ENCODE results near the gene DHX8.

DHX8 gene

GRCh38 chr17:43547189-43547550 lies 63.4 kb downstream of the DHX8 start:
- DNase-seq (ENCODE audit: low read depth), result no peak

GRCh38 chr17:43547659-43548256 lies 64.0 kb downstream of the DHX8 start:
- DNase-seq (ENCODE audit: low read depth), result no peak

DNA sequence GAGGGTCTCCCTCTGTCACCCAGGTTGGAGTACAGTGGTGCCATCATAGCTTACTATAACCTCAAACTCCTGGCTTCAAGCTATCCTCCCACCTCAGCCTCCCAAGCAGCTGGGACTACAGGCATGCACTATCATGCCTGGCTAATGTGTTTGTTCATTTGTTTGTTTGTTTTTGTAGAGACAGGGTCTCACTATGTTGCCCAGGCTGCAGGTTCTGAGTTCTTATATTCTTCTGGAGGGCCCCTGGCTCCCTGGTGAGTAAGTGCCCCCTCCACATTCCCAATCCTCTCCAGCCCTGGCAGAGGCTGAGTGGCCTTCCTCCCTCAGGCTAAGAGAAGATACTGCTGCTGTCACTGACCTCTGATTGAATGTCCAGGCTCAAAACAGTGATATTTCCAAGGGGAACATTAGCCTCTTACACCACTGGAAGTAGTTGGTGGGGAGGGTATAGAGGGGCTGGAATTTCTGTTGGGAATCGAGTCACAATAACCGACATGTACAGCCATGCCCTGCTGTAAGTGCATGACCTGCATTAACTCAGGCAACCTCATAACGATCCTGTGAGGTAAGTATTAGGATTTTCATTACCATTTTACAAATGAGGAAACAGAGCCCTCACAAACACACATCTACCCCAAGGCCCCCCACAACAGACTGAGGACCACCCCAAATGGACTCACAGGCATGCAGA lies 65.1 kb downstream of the DHX8 start:
- DNase-seq (ENCODE audit: low read depth), result no peak

DNA sequence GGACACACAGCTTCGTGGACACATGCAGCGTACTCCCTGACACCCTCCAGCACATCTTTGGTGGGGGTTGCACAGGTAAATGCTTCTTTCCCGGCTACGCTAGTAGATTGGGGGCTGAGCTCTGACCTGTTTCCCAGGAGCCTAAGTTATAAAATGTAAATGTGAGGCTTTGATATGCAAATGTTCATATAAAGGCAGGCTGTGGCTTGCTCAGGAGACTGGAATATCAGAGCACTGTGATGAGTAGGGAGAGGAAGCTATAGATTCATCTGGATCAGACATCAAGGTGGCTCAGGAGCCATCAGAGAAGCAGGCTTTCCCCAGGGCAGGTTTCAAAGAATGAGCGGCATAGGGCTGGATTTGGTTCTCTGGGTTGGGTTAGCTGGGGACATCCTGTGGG lies 65.7 kb downstream of the DHX8 start:
- DNase-seq (ENCODE audit: low read depth), result no peak

- no peak for DNase-seq (ENCODE audit: low read depth)
Observed at GRCh38 chr17:43550754-43551153, 67.0 kb downstream of the DHX8 start.

DNA sequence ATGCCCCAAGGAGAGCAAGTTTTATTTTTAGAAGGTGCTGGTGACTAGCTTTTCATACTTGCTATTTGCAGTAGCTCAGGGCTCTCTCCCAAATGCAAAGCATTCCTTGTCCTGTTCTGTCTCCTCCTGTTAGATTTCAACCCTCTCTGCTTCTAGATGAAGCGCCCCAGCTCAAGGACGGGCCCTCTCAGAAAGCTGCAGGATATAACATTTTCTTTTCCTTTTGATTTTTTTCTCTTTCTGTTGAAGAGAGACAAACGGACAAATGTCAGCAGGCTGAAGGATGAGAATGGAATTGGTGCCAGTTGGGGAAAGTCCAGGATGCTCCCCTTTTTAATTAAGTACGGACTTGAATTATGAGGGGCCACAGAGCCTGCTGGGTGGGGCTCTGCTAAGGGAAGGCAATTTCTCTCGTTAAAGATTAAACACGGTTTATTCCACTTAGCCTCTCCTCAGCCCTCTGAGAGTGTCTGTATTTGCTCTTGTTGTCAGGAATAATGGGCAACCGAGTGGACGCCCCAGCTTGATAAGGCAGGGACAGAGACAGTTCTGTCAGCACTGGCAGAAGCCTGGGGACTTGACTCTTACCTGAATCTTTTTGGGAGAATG lies 68.6 kb downstream of the DHX8 start:
- no peak for DNase-seq (ENCODE audit: low read depth)

DNA sequence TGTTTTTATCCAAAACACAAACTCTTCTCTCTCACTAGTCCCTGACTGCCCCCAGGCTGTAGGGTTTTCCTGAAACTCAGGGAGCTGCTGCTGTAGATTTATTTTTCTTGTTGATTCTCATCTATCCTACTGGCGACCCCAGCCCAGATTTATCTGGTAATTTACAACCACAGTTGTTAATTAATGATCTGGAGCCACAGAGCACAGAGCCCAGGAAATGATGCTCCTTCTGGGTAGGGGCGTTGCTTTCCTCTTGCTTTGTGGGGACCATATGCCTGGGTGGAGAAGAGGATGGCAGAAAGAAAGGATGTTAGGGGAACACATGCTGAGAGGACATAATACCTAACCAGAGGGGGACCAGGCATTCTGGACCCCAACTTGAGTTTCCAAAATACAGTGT lies 69.8 kb downstream of the DHX8 start:
- DNase-seq (ENCODE audit: low read depth), result no peak

DNA sequence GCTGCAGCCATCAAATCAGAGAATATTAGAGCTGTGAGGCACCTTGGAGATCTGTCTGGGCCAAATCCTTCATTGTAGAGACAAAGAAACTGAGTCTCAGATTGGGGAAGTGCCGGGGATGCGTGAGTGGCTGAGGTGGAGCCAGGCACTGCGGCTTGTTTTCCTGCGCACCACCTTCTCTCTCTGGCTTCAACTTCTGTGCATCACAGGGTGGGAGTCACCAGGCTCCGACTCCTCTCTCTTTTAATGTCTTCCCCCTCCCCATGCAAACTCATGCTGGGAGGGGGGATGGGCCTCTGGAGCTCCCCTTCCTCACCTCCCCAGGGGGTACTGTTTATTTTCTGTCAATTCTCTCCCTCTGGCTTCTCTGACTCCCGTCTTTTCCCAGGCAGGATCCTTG lies 71.1 kb downstream of the DHX8 start:
- no peak for DNase-seq (ENCODE audit: low read depth)

GRCh38 chr17:43556292-43556691 lies 72.5 kb downstream of the DHX8 start:
- DNase-seq (ENCODE audit: low read depth), result peak; percentile 84

DNA sequence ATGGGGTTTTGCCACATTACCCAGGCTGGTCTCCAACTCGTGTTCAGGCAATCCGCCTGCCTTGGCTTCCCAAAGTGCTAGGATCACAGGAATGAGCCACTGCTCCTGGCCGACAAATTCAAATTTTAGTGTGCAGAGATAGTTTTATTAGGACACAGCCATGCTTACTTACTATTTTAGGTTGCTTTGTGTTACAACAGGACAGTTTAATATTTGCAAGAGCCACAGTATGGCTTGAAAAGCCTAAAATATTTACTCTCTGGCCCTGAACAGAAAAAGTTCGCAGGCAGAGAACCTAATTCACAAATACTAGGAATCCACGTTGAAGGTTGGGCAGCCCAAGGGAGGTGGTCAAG lies 75.0 kb downstream of the DHX8 start:
- no peak for DNase-seq (ENCODE audit: low read depth)

DNA sequence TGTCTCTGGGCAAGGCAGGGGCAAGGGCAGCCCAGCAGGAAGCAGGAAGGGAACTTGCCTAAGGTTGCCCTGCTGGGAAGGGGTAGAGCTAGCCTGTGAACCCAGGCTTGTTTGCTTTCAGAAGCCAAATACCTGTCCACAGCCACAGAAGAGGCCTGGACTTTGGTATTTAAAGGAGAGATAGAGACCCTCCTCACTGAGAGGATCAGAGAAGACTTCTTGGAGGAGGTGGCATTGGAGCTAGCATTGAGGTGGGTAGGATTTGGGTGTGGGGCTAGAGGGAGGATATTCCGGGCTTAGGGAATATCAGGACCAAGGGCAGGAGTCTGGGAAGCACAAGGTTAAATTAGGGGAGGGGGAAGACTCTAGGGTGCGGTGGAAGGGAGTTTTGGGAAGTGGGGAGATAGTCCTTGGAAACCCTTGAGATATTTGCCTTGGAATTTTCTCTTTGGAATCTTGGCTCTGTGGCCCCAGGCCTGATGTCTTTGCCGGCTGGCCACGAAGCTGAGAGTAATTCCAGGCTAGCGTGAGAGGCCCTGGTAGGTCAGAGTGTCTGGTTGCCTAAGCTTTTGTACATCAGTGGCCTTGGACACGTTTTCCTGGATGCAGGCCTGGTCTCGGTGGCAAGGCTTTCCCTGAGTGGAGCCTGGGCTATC lies 75.5 kb downstream of the DHX8 start:
- no peak for DNase-seq (ENCODE audit: low read depth)

DNA sequence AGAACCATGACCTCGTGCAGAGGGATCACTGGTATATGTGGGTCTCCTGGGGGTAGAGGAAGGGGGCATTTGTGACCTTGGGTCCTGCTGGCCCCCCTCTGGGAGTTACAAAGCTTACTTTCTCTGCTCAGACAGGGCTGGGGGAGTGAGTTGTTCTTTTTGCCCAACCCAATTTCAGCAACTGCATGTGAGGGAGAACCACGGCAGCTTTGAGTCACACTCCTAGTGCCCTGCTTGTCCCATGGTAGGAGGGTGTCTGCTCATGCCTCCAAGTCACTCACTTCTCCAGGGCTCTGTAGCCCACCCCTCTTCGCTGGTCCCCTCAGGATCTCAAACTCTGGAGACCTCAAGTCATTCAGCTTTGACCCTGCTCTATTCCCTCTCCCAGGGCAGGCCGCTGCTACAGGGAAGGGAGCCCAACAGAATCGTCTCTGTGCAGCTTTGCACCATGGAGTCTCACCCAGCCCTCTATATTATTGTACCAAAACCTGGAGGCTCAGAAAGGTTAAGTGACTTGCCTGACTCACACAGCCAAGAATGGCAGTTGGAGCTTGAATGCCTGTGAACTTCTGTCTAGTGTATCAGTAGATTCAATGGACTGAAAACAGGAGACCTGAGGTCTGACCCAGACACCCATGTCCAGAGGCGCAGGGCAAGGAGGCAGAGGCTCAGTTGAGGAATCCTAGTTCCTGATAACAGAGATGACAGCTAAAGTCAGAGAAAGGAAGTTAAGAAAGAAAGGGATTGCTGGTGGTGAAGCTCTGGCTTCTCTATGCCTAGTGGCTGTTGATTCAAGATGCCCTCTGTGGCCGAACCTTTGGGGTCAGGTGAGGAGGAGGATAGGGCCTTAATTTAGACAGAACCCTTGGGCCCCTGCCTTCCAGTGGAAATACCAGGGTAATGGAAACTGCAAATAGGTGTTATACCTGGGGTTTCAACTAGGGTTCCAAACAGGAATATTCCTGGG lies 77.0 kb downstream of the DHX8 start:
- no peak for DNase-seq (ENCODE audit: low read depth)

GRCh38 chr17:43562679-43563599 lies 79.2 kb downstream of the DHX8 start:
- no peak for DNase-seq (ENCODE audit: low read depth)

- DNase-seq (ENCODE audit: low read depth), result no peak
Observed at GRCh38 chr17:43563600-43564594, 80.1 kb downstream of the DHX8 start.

DNA sequence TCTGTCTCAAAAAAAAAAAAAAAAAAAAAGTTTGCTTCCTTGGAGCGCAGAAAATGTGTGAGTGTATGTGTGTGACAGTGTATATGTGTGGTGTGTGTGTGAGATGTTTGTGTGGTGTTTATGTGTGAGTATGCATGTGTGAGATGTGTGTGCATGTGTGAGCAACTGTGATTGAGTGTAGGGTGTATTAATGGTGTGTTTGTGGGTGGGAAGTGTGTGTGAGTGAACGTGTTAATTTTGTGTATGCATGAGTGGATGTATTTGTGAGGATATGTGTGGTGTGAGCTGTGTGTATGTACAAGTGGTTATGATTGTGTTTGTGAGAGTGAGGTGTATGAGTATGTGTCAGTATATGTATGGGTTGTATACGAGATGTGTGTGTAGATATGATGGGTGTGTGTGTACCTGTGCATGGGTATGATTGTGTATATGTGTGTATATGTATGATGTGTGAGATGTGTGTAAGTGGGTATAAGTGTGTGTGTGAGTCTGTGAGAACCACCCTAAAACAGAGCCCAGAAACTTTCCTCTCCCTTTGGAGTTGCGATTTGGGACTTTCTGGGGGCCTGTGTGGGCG lies 84.8 kb downstream of the DHX8 start:
- no peak for DNase-seq (ENCODE audit: low read depth)

DNA sequence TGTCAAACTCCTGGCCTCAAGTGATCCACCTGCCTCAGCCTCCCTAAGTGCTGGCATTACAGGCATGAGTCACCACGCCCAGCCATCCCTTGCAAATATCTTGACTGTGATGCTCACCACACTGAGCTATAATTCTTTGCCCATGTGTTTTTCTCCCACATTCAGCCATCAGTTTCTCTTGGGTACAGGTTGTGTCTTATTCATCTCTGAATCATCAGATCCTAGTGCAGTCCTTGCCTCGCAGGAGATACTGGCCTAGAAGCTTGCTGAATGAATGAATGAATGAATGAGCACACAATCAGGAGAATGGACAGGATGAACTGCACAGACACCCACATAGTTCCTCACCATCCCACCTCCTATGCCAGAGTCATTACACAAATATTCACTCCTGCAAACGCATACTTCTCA lies 86.7 kb downstream of the DHX8 start:
- DNase-seq (ENCODE audit: low read depth), result peak; percentile 95

DNA sequence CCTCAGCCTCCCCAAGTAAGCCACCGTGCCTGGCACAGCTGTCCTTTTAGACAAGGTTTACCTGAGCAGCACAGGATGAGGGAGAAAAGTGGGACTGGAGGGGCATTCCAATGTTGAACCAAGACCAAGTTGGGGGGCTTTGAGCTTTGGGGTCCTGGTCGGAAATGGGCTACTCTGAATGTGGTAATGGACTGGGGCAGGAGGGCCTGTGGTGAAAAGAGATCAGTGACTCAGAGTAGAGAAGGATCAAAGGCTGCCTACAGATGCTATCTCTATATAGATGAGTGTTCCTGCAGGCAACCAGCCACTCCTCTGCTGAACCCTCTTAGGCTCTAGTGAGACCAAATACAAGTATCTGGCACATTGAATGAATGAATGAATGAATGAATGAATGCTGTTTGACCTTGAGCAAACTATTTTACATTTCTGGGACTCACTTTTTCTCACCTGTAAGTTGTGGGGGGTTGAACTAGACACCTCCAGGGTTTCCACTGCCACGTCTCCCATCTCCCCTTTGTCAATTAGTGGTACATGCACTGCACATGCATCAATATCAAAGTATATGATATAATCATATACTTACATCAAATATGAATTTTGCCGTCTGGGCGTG lies 88.7 kb downstream of the DHX8 start:
- peak; percentile 72 for DNase-seq (ENCODE audit: low read depth)

GRCh38 chr17:43573579-43574321 lies 90.0 kb downstream of the DHX8 start:
- DNase-seq (ENCODE audit: low read depth), result no peak

Measured in ELR (cell line).